Measurements from ENCODE around the gene CENPN.

DNA sequence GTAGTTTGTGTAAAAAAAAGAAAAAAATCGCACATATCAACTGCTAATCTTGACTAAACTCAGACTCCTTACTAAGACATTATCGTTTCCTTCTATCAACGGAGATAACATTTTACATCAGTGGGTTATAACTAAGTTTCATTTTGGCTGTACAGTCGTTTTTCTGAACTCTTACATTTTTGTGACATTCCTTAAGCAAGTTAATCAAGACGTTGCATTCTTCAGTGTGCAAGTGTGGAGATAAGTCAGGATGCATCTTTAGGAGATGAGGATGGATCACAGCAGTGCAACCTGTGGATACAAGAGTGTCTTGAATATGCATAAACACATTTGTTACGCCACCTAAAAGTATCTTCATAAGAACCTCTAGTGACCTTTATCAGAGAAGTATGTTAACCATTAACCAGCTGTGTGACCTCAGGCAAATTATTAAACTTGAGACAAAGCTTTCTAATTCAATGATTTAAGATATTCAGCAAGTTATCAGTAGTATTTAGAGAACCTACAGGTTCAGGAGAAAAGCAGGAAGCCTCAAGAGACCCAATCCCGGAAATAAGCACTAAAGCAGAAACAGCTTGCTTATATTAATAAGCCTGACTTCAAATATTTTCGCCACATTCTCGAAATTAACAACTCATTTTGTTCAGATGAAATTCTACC lies 9.7 kb upstream of the CENPN start:
- TF ChIP-seq, protein P1, sequence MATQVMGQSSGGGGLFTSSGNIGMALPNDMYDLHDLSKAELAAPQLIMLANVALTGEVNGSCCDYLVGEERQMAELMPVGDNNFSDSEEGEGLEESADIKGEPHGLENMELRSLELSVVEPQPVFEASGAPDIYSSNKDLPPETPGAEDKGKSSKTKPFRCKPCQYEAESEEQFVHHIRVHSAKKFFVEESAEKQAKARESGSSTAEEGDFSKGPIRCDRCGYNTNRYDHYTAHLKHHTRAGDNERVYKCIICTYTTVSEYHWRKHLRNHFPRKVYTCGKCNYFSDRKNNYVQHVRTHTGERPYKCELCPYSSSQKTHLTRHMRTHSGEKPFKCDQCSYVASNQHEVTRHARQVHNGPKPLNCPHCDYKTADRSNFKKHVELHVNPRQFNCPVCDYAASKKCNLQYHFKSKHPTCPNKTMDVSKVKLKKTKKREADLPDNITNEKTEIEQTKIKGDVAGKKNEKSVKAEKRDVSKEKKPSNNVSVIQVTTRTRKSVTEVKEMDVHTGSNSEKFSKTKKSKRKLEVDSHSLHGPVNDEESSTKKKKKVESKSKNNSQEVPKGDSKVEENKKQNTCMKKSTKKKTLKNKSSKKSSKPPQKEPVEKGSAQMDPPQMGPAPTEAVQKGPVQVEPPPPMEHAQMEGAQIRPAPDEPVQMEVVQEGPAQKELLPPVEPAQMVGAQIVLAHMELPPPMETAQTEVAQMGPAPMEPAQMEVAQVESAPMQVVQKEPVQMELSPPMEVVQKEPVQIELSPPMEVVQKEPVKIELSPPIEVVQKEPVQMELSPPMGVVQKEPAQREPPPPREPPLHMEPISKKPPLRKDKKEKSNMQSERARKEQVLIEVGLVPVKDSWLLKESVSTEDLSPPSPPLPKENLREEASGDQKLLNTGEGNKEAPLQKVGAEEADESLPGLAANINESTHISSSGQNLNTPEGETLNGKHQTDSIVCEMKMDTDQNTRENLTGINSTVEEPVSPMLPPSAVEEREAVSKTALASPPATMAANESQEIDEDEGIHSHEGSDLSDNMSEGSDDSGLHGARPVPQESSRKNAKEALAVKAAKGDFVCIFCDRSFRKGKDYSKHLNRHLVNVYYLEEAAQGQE (IDR thresholded peaks at IDR 0.05; ENCODE audit: insufficient read depth in 1 of 2, low read depth in 2 of 2, low read length in 1 of 2) = no peak
- TF ChIP-seq, protein P2, sequence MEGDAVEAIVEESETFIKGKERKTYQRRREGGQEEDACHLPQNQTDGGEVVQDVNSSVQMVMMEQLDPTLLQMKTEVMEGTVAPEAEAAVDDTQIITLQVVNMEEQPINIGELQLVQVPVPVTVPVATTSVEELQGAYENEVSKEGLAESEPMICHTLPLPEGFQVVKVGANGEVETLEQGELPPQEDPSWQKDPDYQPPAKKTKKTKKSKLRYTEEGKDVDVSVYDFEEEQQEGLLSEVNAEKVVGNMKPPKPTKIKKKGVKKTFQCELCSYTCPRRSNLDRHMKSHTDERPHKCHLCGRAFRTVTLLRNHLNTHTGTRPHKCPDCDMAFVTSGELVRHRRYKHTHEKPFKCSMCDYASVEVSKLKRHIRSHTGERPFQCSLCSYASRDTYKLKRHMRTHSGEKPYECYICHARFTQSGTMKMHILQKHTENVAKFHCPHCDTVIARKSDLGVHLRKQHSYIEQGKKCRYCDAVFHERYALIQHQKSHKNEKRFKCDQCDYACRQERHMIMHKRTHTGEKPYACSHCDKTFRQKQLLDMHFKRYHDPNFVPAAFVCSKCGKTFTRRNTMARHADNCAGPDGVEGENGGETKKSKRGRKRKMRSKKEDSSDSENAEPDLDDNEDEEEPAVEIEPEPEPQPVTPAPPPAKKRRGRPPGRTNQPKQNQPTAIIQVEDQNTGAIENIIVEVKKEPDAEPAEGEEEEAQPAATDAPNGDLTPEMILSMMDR (IDR thresholded peaks at IDR 0.05) = no peak
